Occipital lobe (tissue), 2 donors: ENCODE results near the gene REPS2. TPM values are rescaled to one million over a fixed set of nuclear protein-coding genes. Genes with fewer than 3 reads are reported as not detected.

Experiments
- DNase-seq: peaks from one replicate; lab custom pipeline; 2025; lab: John Stamatoyannopoulos, UW
- total RNA-seq: library from RNA; depleted of rRNA; stranded (reverse); fragments of >200 nt; gene quantifications from one replicate; pipeline ENCODE4 v1.2.3, GENCODE V29; 2014

The REPS2 gene
- total RNA-seq, 1 donor from 2014 or later: 37.7 TPM

GRCh38 chrX:17033225-17033624, 86.8 kb downstream of the REPS2 start:
- DNase-seq: no peak

GRCh38 chrX:17035111-17035510, 88.7 kb downstream of the REPS2 start:
- no peak for DNase-seq

- DNase-seq: no peak
Observed at GRCh38 chrX:17036171-17036961, 89.9 kb downstream of the REPS2 start.

- peak; percentile 14 for DNase-seq
Observed at GRCh38 chrX:17038277-17038676, 91.8 kb downstream of the REPS2 start.

GRCh38 chrX:17038681-17039161, 92.3 kb downstream of the REPS2 start:
- no peak for DNase-seq

- no peak for DNase-seq
Observed at GRCh38 chrX:17039826-17040225, 93.4 kb downstream of the REPS2 start.

GRCh38 chrX:17040711-17041110, 94.3 kb downstream of the REPS2 start:
- DNase-seq: no peak

GRCh38 chrX:17042037-17042436, 95.6 kb downstream of the REPS2 start:
- DNase-seq: no peak

- DNase-seq: peak; percentile 19
Observed at GRCh38 chrX:17046478-17047097, 100.1 kb downstream of the REPS2 start.

GRCh38 chrX:17047224-17047623, 100.8 kb downstream of the REPS2 start:
- DNase-seq: no peak

- no peak for DNase-seq
Observed at GRCh38 chrX:17052210-17052609, 105.8 kb downstream of the REPS2 start.

- no peak for DNase-seq
Observed at GRCh38 chrX:17052793-17053192, 106.3 kb downstream of the REPS2 start.

- no peak for DNase-seq
Observed at GRCh38 chrX:17053502-17053901, 107.0 kb downstream of the REPS2 start.

- no peak for DNase-seq
Observed at GRCh38 chrX:17056868-17057608, 110.6 kb downstream of the REPS2 start.

- DNase-seq: no peak
Observed at GRCh38 chrX:17062065-17062464, 115.6 kb downstream of the REPS2 start.

GRCh38 chrX:17065100-17065499, 118.6 kb downstream of the REPS2 start:
- no peak for DNase-seq

- no peak for DNase-seq
Observed at GRCh38 chrX:17067534-17067933, 121.1 kb downstream of the REPS2 start.

- DNase-seq: no peak
Observed at GRCh38 chrX:17072301-17072700, 125.8 kb downstream of the REPS2 start.

GRCh38 chrX:17072721-17073230, 126.3 kb downstream of the REPS2 start:
- no peak for DNase-seq

GRCh38 chrX:17075004-17075403, 128.5 kb downstream of the REPS2 start:
- DNase-seq: no peak

- no peak for DNase-seq
Observed at GRCh38 chrX:17077361-17077760, 130.9 kb downstream of the REPS2 start.
